KOPT-K1 (cell line): Measurements from ENCODE around the gene ZNF813.
"Not testable (repeated sequence)": the region's sequence is repeated elsewhere in the genome, so short reads cannot be mapped to it uniquely, and the experiment has no call there.

Source experiments
- H3K27ac ChIP-seq: fragments of 200-600 bp; sonication (generic); 2 replicates; pipeline ENCODE4 v1.5.1; 2016; ENCODE audit warnings: antibody characterized with exemption, mild to moderate bottlenecking, low read depth, low read length; ENCODE audit not compliant: poor library complexity, severe bottlenecking
- H3K36me3 ChIP-seq: fragments of 200-600 bp; sonication (generic); 2 replicates; pipeline ENCODE4 v1.5.1; 2017; ENCODE audit warnings: antibody characterized with exemption, mild to moderate bottlenecking, low read length, moderate library complexity; ENCODE audit not compliant: insufficient read depth
- H3K9me3 ChIP-seq: fragments of 200-600 bp; sonication (generic); 2 replicates; pipeline ENCODE4 v1.5.1; 2017; ENCODE audit warnings: antibody characterized with exemption, low read length, mild to moderate bottlenecking; ENCODE audit not compliant: insufficient read depth, poor library complexity, severe bottlenecking

Gene ZNF813

DNA sequence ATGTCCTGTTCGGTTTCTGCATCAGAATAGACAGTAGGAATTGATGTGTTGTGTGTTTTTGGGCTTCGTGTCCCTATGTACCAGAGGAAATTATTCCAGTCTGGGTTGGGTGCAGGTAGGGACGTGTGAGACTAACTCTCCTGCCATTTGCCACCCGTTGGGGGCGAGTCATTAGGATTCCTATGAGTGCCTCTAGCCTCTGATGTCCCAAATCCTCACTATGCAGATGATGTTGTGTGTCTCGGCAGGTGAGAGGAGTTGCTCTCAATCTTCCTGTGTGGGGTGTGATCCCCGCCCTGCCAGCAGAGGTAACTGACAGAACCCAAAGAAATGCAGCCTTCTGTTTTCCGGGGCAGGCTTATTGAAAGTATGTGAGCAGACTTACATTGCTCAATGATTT is 39.2 kb downstream of the ZNF813 start:
- Histone ChIP-seq H3K9me3 (no peaks in the 10 kb centered on the region), H3K36me3 (no peaks in the 10 kb centered on the region), H3K27ac (no peak overlapping the region)

DNA sequence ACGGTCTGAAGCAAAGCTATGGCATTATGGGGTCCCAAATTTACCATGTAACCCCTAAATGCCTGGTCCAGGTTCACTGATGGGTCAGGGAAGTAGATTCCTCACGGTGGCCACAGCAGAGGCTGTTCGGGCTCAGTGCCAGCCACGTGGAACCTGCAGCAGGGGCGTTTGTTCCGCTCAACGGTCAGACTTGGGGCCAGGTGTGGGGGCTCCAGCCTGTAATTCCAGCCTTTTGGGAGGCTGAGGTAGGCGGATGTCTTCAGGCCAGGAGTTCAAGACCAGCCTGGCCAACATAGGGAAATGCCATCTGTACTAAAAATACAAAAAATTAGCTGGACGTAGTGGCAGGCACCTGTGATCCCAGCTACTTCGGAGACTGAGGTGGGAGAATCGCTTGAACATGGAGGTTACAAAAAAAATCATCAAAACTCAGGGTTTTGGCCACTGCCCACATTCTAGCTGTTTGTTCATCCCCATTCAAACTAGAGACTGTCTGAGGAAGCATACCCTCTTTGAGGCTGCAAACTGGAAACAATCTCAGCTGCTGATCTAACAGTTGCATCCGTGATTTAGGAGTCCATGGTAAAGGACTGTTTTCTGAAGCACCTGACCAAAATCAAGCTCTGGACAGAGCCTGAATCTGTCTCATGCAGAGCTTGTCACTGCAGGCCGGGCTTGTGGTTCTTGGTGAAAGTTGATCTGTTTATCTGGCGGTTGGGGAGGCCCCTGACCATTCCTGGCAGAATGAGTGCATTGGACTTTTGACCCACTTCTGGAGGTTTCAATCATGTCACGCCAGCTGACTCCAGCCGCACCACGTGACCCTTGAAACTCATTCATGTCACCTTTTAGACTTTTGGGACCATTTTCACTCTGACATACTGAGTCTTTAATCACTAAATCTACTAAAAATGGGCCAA is 40.2 kb downstream of the ZNF813 start:
- Histone ChIP-seq H3K27ac (no peak overlapping the region), H3K36me3 (no peaks in the 10 kb centered on the region), H3K9me3 (no peaks in the 10 kb centered on the region)

DNA sequence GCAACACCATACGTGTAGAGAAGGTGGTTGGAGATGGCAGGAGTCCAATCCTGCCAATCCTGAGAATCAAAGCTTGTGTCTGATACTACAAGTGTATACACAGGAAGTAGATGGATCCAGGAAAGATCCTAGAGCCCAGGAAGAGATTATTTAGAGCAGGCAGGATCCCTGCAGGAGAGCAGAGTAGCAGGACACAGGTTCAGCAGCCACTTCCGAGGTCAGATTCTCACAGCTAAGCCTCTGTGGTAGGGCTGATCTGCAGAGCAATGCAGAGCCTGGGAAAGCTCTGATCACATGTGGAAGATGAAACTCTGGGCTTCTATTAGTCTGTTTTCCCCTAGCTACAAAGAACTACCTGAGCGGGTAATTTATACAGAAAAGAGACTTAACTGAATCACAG is 41.9 kb downstream of the ZNF813 start:
- no peaks in the 10 kb centered on the region for H3K9me3 ChIP-seq

DNA sequence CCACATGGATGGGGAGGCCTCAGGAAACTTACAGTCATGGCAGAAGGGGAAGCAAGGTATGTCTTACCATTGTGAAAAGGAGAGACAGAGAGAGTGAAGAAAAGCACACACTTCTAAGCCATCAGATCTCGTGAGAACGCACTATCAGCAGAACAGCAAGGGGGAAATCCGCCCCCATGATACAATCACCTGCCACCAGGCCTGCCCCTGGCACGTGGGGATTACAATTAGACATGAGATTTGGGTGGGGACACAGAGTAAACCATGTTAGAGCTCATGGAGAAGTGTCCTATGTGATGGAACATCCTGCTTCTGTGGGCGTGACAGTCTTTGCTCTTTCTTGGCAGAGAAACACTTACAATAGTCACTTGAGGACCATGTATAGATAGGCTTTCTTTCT is 42.3 kb downstream of the ZNF813 start:
- Histone ChIP-seq H3K27ac (no peak overlapping the region), H3K36me3 (no peaks in the 10 kb centered on the region), H3K9me3 (no peaks in the 10 kb centered on the region)

More for the DNA sequence above, 41.9 kb downstream of the ZNF813 start:
- Histone ChIP-seq H3K27ac (no peak overlapping the region), H3K36me3 (no peaks in the 10 kb centered on the region)

DNA sequence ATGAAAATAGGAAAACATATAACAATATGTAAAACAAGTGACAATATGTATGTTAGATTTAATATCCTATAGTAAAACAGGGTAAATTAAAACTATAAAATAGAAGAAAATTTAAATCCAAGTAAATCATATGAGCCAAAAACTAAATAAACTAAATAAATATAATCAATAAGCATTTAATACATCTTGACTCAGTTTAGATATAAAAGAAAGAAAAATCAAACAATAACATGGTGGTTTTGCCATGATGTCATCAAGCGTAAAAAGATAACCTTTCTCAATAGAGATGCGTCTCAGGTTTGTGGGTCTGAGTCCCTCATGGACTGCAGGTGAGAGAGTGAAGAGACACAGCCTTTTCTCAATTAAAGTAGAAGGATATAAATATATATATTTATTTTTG is 43.8 kb downstream of the ZNF813 start:
- no peaks in the 10 kb centered on the region for H3K9me3 ChIP-seq
- no peak overlapping the region for H3K27ac ChIP-seq

DNA sequence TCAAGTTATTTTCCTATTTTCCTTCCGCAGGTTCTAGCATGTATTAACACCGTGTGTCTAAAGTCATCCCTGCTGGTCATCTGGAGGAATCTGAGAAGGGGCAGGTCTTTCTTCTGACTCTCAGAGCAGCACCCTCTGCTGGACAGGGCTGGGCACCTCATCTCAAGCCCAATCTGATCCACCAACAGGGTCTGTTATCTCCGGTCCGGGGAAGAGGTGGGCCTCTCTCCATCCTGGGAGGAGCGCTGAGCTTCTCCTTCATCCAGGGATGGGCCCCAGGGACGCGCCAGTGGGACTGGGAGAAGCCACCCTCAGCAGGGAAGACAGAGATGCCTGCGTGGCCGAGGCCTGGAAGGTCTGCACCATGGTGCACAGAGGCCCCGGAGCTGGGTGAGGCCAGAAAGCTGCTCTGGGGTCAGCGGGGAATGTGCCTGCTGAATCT is 44.4 kb downstream of the ZNF813 start:
- Histone ChIP-seq H3K9me3 (no peaks in the 10 kb centered on the region), H3K36me3 (no peaks in the 10 kb centered on the region)

More for the DNA sequence above, 43.8 kb downstream of the ZNF813 start:
- no peaks in the 10 kb centered on the region for H3K36me3 ChIP-seq

DNA sequence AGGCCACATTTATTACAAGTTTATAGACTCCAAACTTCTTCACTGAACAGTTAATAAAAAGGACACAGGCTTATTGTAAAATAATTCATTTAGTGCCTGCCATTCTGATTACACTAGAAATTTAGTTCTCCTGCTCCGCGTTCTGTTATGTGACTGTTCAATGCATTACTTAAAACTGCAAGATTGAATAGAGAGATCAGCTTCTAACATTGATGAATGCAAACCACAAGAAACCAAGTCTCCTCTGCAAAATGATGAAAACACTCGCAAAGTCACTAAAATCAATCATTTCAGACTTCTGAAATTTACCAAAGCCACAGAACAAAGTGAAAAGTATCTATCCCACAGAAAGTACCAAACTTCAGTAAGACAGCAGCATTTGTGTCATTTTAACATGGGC is 47.5 kb downstream of the ZNF813 start:
- not testable (repeated sequence) for H3K27ac ChIP-seq, H3K9me3 ChIP-seq, H3K36me3 ChIP-seq

More for the DNA sequence above, 44.4 kb downstream of the ZNF813 start:
- no peak overlapping the region for H3K27ac ChIP-seq

DNA sequence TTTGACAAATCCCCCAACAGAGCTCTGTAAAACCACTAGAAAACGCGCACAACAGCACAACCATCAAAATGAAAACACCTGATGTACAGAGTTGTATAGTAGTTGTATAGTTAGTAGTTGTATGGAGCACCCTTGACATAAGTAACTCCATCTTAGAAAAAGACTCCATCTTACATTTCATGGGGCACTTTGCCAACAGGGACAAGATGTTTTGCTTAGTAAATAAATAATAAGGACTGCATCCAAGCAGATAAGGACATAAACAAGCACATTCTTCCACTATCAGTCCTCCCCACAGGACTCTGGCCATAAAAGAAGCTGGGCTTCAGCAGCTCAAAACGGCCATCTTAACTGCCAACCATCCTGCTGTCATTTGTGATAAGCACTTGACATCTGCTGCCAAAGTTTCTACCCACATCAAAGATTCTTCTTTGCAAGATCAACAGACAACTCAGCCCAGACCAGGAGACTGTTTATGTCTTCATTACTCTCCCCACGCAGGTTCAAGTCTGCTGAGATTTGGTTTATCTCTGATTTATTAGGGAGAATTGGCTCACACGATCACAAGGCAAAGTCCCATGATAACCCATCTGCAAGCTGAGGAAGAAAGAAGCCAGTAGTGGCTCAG is 49.7 kb downstream of the ZNF813 start:
- Histone ChIP-seq H3K27ac (peak overlapping the region; percentile 43), H3K36me3 (no peaks in the 10 kb centered on the region), H3K9me3 (peaks cover 7% of the 10 kb centered on the region)

DNA sequence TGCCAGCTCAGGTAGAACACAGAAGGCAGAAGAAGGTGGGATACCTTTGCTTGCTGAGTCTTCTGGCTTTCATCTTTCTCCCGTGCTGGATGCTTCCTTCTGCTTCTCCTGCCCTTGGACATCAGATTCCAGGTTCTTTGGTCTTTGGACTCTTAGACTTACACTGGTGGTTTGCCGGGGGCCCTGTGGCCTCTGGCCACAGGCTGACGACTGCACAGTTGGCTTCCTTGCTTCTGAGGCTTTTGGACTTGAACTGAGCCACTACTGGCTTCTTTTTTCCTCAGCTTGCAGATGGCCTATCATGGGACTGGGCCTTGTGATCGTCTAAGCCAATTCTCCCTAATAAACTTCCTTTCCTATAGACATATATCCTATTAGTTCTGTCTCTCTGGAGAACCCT is 50.6 kb downstream of the ZNF813 start:
- H3K9me3 ChIP-seq, result peaks cover 7% of the 10 kb centered on the region
- H3K27ac ChIP-seq, result peak overlapping the region; percentile 43
- H3K36me3 ChIP-seq, result peaks cover under 1% of the 10 kb centered on the region

DNA sequence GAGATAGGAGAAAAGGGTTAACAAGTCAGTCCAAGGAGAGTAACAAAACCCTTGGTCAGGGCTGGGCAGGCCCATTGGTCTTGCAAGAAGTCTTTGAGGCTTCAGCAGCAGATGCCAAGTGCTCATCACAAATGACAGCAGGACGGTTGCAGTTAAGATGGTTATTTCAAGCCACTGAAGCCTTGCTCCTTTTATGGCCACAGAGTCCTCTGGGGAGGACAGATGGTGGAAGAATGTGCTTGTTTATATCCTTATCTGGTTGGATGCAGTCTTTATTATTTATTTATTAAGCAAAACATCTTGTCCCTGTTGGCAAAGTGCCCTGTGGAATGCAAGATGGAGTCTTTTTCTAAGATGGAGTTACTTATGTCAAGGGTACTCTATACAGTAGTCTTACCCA is 51.2 kb downstream of the ZNF813 start:
- H3K27ac ChIP-seq, result no peak overlapping the region
- peaks cover 6% of the 10 kb centered on the region for H3K36me3 ChIP-seq
- peaks cover 7% of the 10 kb centered on the region for H3K9me3 ChIP-seq

DNA sequence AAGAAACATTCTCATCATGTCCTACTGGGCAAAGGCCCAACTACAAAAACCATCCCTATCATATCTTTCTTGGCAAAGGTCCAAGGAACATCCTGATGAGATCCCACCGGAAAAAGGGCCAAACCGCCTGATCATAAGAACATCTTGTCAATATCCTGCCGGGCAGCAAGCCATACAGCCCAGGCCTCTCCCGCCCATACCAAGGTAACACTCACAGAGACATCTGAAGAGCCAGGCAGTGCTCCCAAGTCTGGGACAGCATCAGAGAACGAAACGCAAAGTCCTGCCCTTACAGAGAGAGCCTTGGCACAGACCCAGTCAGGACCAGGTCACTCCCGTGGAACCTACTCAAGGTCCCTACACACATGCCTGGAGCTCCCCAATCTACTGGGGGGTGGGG is 51.9 kb downstream of the ZNF813 start:
- Histone ChIP-seq H3K36me3 (peaks cover 10% of the 10 kb centered on the region), H3K27ac (no peak overlapping the region), H3K9me3 (peaks cover 7% of the 10 kb centered on the region)

DNA sequence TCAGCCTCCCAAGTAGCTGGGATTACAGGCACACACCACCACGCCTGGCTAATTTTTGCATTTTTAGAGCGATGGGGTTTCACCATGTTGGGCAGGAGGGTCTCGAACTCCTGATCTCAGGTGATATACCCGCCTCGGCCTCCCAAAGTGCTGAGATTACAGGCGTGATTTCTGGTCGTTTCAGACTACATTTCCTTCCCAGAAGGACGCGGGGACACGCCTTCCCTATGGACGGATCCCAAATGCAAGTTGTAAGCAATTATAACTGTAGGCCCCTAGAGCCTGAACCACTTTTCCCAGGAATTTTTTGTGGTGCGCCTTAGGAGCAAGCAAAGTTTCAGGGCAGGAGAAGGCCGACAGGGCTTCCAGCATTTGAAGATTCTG is 52.6 kb downstream of the ZNF813 start:
- Histone ChIP-seq H3K36me3 (peaks cover 10% of the 10 kb centered on the region), H3K27ac (peak overlapping the region; percentile 71), H3K9me3 (peaks cover 7% of the 10 kb centered on the region)

DNA sequence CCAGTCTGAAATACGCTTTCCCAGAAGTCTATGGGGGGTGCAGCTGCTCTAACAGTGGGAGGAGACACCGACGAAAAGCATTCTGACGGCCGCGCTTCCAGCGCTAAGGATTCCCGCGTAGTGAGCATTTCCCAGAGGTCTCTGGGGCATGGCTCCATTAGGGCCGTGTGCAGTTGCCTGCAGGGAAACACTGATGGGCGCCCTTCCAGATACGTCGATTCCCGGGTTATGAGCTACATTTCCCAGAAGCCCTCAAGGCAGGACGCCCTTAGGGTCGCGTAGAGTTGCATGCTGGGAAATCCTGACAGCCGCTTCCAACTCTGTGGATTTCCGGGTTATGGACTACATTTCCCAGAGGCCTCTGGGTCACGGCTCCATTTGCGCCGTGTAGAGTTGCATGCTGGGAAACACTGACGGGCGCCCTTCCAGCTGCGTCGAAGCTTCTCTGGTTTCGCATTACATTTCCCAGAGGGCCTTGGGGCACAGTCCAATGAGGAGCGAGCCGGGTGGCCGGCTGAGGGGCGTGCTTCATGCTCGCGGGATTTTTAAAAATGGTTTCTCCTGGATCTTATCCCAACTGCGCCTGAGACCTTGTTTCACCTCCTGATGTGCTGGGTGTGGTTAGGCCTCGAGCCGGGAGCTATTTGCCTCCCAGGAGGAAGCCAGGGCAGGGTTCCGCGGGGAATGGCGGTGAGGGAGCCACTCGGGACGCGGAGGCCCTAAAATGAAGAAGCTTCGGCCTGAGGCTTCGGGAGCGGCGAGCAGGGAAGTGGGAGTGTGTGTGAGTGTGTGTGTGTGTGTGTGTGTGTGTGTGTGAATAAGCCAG is 53.2 kb downstream of the ZNF813 start:
- peaks cover 12% of the 10 kb centered on the region for H3K9me3 ChIP-seq
- peaks cover 16% of the 10 kb centered on the region for H3K36me3 ChIP-seq
- H3K27ac ChIP-seq, result peak overlapping the region; percentile 71

DNA sequence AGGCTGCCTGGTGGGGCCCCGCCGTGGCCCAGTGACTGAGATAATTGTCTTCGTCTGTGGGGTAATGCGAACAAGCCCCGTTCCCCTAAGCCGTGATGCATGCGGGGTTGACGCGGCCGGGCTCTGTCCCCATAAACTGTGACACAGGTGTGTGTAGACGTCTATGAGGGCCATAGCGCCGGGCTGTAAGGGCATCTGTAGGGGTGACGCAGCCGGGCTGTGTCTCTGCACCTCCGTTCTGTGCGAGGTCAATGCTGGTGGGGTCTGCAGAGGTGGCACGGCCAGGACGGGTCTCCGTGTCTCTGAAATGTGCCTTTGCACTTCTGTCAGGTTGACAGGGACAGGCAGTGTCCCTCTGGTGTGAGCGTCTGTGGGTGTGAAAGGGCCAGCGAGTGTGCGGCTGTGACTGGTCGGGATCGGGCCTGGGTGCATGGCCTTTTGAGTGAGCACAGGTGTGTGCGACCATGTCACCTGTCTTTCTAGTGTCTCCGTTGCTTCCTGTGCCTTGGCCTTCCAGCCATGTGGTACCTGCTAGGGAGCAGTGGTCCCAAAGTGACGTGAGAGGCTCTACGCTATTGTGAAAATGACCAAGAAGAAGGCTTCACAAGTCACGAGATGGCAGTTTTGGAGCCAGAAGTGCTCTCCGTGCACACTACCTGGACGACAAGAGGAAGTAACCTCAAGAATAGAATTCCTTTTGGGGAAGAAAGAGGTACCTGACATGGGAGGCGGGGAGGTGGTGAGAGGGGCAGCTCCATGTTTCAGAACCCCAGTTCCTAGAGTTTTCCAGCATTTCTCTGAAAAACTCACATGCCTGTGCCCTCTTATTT is 54.1 kb downstream of the ZNF813 start:
- Histone ChIP-seq H3K36me3 (peaks cover 23% of the 10 kb centered on the region), H3K9me3 (peaks cover 19% of the 10 kb centered on the region), H3K27ac (peak overlapping the region; percentile 71)
